Activated CD4-positive, alpha-beta T cell treated with anti-CD3 and anti-CD28 coated beads for 4 hours (primary cell): ENCODE data around the gene RNU1-3.
"Not testable (repeated sequence)": the region's sequence is repeated elsewhere in the genome, so short reads cannot be mapped to it uniquely, and the experiment has no call there.

Experiments
- DNase-seq, 2 donors: peaks; one replicate each; pipeline ENCODE4 v3.0.0-alpha.2; 2020

The RNU1-3 gene

GRCh38 chr1:16666502-16667413 is at the start of gene RNU1-3:
Gene RNU1-3 (minus strand): TSS chr1:16666948.
- DNase-seq = not testable (repeated sequence)

- not testable (repeated sequence) for DNase-seq
Observed at GRCh38 chr1:16713480-16713879, 46.7 kb upstream of the RNU1-3 start.

- DNase-seq = not testable (repeated sequence)
Observed at GRCh38 chr1:16712984-16713383, 46.2 kb upstream of the RNU1-3 start.

- not testable (repeated sequence) for DNase-seq
Observed at GRCh38 chr1:16712582-16712981, 45.8 kb upstream of the RNU1-3 start.

GRCh38 chr1:16712131-16712530 is 45.4 kb upstream of the RNU1-3 start:
- DNase-seq = not testable (repeated sequence)

GRCh38 chr1:16710618-16711017 is 43.9 kb upstream of the RNU1-3 start:
- DNase-seq = not testable (repeated sequence)

GRCh38 chr1:16709659-16710087 is 42.9 kb upstream of the RNU1-3 start:
- DNase-seq = peak in 1 of 2 donors; percentile 51

- DNase-seq = not testable (repeated sequence)
Observed at GRCh38 chr1:16708704-16709103, 42.0 kb upstream of the RNU1-3 start.

- DNase-seq = not testable (repeated sequence)
Observed at GRCh38 chr1:16707130-16708093, 40.7 kb upstream of the RNU1-3 start.

- not testable (repeated sequence) for DNase-seq
Observed at GRCh38 chr1:16706302-16706701, 39.6 kb upstream of the RNU1-3 start.

GRCh38 chr1:16704502-16705100 is 37.9 kb upstream of the RNU1-3 start:
- DNase-seq = not testable (repeated sequence)

GRCh38 chr1:16704076-16704475 is 37.3 kb upstream of the RNU1-3 start:
- DNase-seq = not testable (repeated sequence)

GRCh38 chr1:16703602-16704001 is 36.9 kb upstream of the RNU1-3 start:
- not testable (repeated sequence) for DNase-seq

- DNase-seq = not testable (repeated sequence)
Observed at GRCh38 chr1:16703141-16703540, 36.4 kb upstream of the RNU1-3 start.

GRCh38 chr1:16702280-16702679 is 35.5 kb upstream of the RNU1-3 start:
- DNase-seq = not testable (repeated sequence)

- not testable (repeated sequence) for DNase-seq
Observed at GRCh38 chr1:16701189-16701588, 34.4 kb upstream of the RNU1-3 start.

- DNase-seq = not testable (repeated sequence)
Observed at GRCh38 chr1:16700138-16700895, 33.6 kb upstream of the RNU1-3 start.

GRCh38 chr1:16699440-16699839 is 32.7 kb upstream of the RNU1-3 start:
- DNase-seq = not testable (repeated sequence)

- not testable (repeated sequence) for DNase-seq
Observed at GRCh38 chr1:16697152-16697551, 30.4 kb upstream of the RNU1-3 start.

- not testable (repeated sequence) for DNase-seq
Observed at GRCh38 chr1:16696507-16697150, 29.9 kb upstream of the RNU1-3 start.

GRCh38 chr1:16694308-16694702 is 27.6 kb upstream of the RNU1-3 start:
- not testable (repeated sequence) for DNase-seq
